Measurements from ENCODE around the gene CRIM1.

GRCh38 chr2:36396878-36397539 lies 41.4 kb downstream of the CRIM1 start:
- TF ChIP-seq, protein P1, sequence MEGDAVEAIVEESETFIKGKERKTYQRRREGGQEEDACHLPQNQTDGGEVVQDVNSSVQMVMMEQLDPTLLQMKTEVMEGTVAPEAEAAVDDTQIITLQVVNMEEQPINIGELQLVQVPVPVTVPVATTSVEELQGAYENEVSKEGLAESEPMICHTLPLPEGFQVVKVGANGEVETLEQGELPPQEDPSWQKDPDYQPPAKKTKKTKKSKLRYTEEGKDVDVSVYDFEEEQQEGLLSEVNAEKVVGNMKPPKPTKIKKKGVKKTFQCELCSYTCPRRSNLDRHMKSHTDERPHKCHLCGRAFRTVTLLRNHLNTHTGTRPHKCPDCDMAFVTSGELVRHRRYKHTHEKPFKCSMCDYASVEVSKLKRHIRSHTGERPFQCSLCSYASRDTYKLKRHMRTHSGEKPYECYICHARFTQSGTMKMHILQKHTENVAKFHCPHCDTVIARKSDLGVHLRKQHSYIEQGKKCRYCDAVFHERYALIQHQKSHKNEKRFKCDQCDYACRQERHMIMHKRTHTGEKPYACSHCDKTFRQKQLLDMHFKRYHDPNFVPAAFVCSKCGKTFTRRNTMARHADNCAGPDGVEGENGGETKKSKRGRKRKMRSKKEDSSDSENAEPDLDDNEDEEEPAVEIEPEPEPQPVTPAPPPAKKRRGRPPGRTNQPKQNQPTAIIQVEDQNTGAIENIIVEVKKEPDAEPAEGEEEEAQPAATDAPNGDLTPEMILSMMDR (IDR thresholded peaks at IDR 0.05 in 4 of 5, conservative IDR thresholded peaks at IDR 0.05 in 1 of 5), result no peak
- no peak for TF ChIP-seq POLR2A (IDR thresholded peaks at IDR 0.05)
